Measurements from ENCODE around the gene AADACL4. TPM values are rescaled to one million over a fixed set of nuclear protein-coding genes. Genes with fewer than 3 reads are reported as not detected.

The AADACL4 gene
- total and polyA plus RNA-seq, 12 donors, result not detected

GRCh38 chr1:12596007-12596821, 47.7 kb upstream of the AADACL4 start:
- no peak for TF ChIP-seq CTCF (IDR thresholded peaks at IDR 0.05)
- Histone ChIP-seq H3K4me3 (peak overlapping the region in 9 of 10 donors; percentile 14 to 46 (median 39)), H3K27ac (peak overlapping the region; percentile 72 to 95 (median 91)), H3K27me3 (peaks cover 0 to 4% (median 0%) of the 10 kb centered on the region in 7 donors), H3K9me3 (no peaks in the 10 kb centered on the region), H3K36me3 (peaks cover 0 to 4% (median 0%) of the 10 kb centered on the region in 9 donors), H3K4me1 (peaks cover 70 to 100% (median 94%) of the 10 kb centered on the region in 9 donors)
- intact Hi-C loops (cut with DNase I), result loop anchor here in 1 of 10 donors (5.0 kb wide), 1 partner anchor 144 kb away; no protein-coding TSS in a partner anchor
- DNase-seq (peak; percentile 83 to 89), ATAC-seq (peak; percentile 61 to 82 (median 72))
- 10 to 12% methylated on average over 39 of the region's 39 CpGs for WGBS, 2 donors

- no peak for TF ChIP-seq CTCF (IDR thresholded peaks at IDR 0.05)
- H3K36me3 ChIP-seq, result peaks cover 0 to 4% (median 0%) of the 10 kb centered on the region in 9 donors
- peak in 5 of 8 donors; percentile 13 to 56 (median 18) for ATAC-seq
- no peaks in the 10 kb centered on the region for H3K9me3 ChIP-seq
- no peak overlapping the region for H3K4me3 ChIP-seq
- peak; percentile 69 to 72 for DNase-seq
- H3K4me1 ChIP-seq, result peaks cover 74 to 100% (median 94%) of the 10 kb centered on the region in 9 donors
- peaks cover 0 to 4% (median 0%) of the 10 kb centered on the region in 7 donors for H3K27me3 ChIP-seq
- intact Hi-C loops (cut with DNase I), result loop anchor here in 1 of 10 donors (2.0 to 5.0 kb wide), 2 partner anchors 19 to 145 kb away; no protein-coding TSS in a partner anchor
- 40 to 52% methylated on average over 10 of the region's 10 CpGs for WGBS, 2 donors
- H3K27ac ChIP-seq, result peak overlapping the region in 9 of 10 donors; percentile 72 to 95 (median 91)
These were observed 46.1 kb upstream of the AADACL4 start for GRCh38 chr1:12597792-12598191.

GRCh38 chr1:12598974-12599373, 44.9 kb upstream of the AADACL4 start:
- H3K9me3 ChIP-seq, result no peaks in the 10 kb centered on the region
- 36 to 49% methylated on average over 6 of the region's 6 CpGs for WGBS, 2 donors
- H3K4me1 ChIP-seq, result peaks cover 77 to 100% (median 94%) of the 10 kb centered on the region in 9 donors
- intact Hi-C loops (cut with DNase I), result loop anchor here in 1 of 10 donors (2.0 to 5.0 kb wide), 2 partner anchors 18 to 147 kb away; no protein-coding TSS in a partner anchor
- peak overlapping the region in 8 of 10 donors; percentile 72 to 95 (median 91) for H3K27ac ChIP-seq
- TF ChIP-seq CTCF (IDR thresholded peaks at IDR 0.05), result no peak
- DNase-seq (no peak), ATAC-seq (no peak)
- H3K36me3 ChIP-seq, result peaks cover 0 to 8% (median 0%) of the 10 kb centered on the region in 9 donors
- peaks cover 0 to 4% (median 0%) of the 10 kb centered on the region in 7 donors for H3K27me3 ChIP-seq
- H3K4me3 ChIP-seq, result no peak overlapping the region

- no peaks in the 10 kb centered on the region for H3K9me3 ChIP-seq
- peak overlapping the region in 9 of 10 donors; percentile 62 to 95 (median 91) for H3K27ac ChIP-seq
- WGBS, 2 donors, result 77 to 83% methylated on average over 5 of the region's 5 CpGs
- intact Hi-C loops (cut with DNase I), result loop anchor here in 3 of 10 donors (2.0 to 5.0 kb wide), 5 partner anchors 15 to 167 kb away; no protein-coding TSS in a partner anchor
- no peak overlapping the region for H3K4me3 ChIP-seq
- peaks cover 75 to 100% (median 93%) of the 10 kb centered on the region in 9 donors for H3K4me1 ChIP-seq
- DNase-seq (no peak), ATAC-seq (no peak)
- no peak for TF ChIP-seq CTCF (IDR thresholded peaks at IDR 0.05)
- peaks cover 0 to 3% (median 0%) of the 10 kb centered on the region in 7 donors for H3K27me3 ChIP-seq
- peaks cover 0 to 8% (median 0%) of the 10 kb centered on the region in 9 donors for H3K36me3 ChIP-seq
These were observed 44.2 kb upstream of the AADACL4 start for GRCh38 chr1:12599657-12600056.

Data from heart right ventricle (tissue), 16 donors.